Measurements from ENCODE around the gene GCFC2.

DNA sequence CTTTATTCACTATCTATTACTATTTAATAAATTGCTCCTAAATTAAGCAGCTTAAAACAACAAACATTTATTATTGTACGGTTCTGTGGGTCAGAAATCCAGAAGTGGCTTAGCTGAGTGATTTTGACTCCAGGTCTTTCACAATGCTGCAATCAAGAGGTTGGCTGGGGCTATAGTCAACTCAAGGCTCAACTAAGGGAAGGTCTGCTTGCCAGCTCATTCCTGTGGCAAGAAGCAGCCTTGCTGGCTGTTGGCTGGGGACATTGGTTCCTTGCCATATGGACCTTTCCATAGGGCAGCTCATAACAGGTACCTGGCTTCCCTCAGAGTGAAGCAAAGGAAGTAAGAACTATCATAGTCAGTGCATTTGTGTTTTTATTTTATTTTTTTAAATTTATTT is 69.1 kb downstream of the GCFC2 start:
- TF ChIP-seq, protein P1, sequence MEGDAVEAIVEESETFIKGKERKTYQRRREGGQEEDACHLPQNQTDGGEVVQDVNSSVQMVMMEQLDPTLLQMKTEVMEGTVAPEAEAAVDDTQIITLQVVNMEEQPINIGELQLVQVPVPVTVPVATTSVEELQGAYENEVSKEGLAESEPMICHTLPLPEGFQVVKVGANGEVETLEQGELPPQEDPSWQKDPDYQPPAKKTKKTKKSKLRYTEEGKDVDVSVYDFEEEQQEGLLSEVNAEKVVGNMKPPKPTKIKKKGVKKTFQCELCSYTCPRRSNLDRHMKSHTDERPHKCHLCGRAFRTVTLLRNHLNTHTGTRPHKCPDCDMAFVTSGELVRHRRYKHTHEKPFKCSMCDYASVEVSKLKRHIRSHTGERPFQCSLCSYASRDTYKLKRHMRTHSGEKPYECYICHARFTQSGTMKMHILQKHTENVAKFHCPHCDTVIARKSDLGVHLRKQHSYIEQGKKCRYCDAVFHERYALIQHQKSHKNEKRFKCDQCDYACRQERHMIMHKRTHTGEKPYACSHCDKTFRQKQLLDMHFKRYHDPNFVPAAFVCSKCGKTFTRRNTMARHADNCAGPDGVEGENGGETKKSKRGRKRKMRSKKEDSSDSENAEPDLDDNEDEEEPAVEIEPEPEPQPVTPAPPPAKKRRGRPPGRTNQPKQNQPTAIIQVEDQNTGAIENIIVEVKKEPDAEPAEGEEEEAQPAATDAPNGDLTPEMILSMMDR (IDR thresholded peaks at IDR 0.05), result no peak
- TF ChIP-seq POLR2A (IDR thresholded peaks at IDR 0.05), result no peak
